NCI-H1694 (cell line): Measurements from ENCODE around the gene EIF3D.

Experiments
- DNase-seq: peaks from one replicate; lab custom pipeline; 2025; lab: John Stamatoyannopoulos, UW

The EIF3D gene

GRCh38 chr22:36528795-36529751 is at the start of gene EIF3D:
Gene EIF3D (minus strand): TSS chr22:36529166. CDS start chr22:36526121, 3,045 bp downstream.
- DNase-seq: peak; percentile 97

GRCh38 chr22:36578619-36579018 is 49.7 kb upstream of the EIF3D start:
- no peak for DNase-seq

- no peak for DNase-seq
Observed at GRCh38 chr22:36577019-36577418, 48.1 kb upstream of the EIF3D start.

- DNase-seq: no peak
Observed at GRCh38 chr22:36574728-36575127, 45.8 kb upstream of the EIF3D start.

GRCh38 chr22:36573815-36574363 is 44.9 kb upstream of the EIF3D start:
- DNase-seq: no peak

GRCh38 chr22:36571991-36572390 is 43.0 kb upstream of the EIF3D start:
- DNase-seq: no peak

- no peak for DNase-seq
Observed at GRCh38 chr22:36569999-36570398, 41.0 kb upstream of the EIF3D start.

GRCh38 chr22:36568846-36569245 is 39.9 kb upstream of the EIF3D start:
- DNase-seq: no peak

GRCh38 chr22:36566720-36567119 is 37.8 kb upstream of the EIF3D start:
- no peak for DNase-seq

GRCh38 chr22:36565686-36566085 is 36.7 kb upstream of the EIF3D start:
- DNase-seq: no peak

GRCh38 chr22:36565159-36565507 is 36.2 kb upstream of the EIF3D start:
- DNase-seq: no peak

GRCh38 chr22:36564422-36565158 is 35.6 kb upstream of the EIF3D start:
- DNase-seq: no peak

GRCh38 chr22:36563898-36564297 is 34.9 kb upstream of the EIF3D start:
- DNase-seq: no peak

GRCh38 chr22:36563444-36563843 is 34.5 kb upstream of the EIF3D start:
- DNase-seq: no peak

- DNase-seq: no peak
Observed at GRCh38 chr22:36563001-36563400, 34.0 kb upstream of the EIF3D start.

- DNase-seq: no peak
Observed at GRCh38 chr22:36562261-36562835, 33.4 kb upstream of the EIF3D start.

- DNase-seq: no peak
Observed at GRCh38 chr22:36561291-36561811, 32.4 kb upstream of the EIF3D start.

- no peak for DNase-seq
Observed at GRCh38 chr22:36560001-36560400, 31.0 kb upstream of the EIF3D start.

GRCh38 chr22:36554098-36554497 is 25.1 kb upstream of the EIF3D start:
- no peak for DNase-seq

- no peak for DNase-seq
Observed at GRCh38 chr22:36552289-36552688, 23.3 kb upstream of the EIF3D start.

- no peak for DNase-seq
Observed at GRCh38 chr22:36550701-36551495, 21.9 kb upstream of the EIF3D start.
